GM18505 (cell line): Measurements from ENCODE around the gene CEP43.

Experiments
- ATAC-seq: cut with Tn5 transposase; IDR thresholded peaks from one replicate; pipeline ENCODE4 v1.9.1; 2021; ENCODE audit not compliant: unreplicated experiment
- POLR2A ChIP-seq: IDR thresholded peaks from 4 replicates; pipeline ENCODE4 v1.6.1; 2011; ENCODE audit warnings: borderline replicate concordance; ENCODE audit not compliant: insufficient read depth, insufficient read length; ENCODE audit errors: extremely low read depth

Gene CEP43

DNA sequence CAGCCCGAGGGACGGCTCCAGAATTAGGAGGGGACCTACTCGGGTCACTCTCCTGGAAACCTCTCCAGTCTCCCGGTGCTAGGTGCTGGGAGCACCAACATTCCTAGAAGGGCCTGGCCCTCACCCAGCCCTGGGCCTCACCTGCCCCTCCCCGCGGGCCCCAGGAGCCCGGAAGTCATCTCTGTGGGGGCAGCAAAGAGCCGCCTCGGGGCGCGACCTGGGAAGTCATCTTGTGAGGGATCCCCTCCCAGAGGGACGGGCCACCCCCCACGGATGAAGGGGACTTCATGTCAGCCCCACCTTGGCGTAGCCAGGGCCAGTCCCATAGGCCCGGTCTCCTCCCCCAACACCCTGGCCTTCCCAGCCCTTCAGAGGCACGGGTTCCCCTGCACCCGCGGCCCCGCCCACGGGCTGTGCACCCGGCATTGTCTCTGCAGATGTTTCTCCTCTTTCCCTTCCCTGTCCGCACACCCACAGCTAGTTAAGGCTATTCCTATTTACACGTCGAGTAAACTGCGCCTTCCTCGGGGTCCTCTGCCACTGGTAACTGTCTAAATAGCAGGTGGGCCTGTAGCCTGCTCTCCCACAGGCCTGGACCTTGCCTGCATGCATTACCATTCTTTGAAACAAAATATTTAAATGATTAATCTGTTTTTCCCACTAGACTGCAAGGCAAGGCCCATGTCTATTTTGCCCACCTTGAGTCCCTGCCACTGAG lies 42.0 kb upstream of the CEP43 start:
- ATAC-seq: peak; percentile 31
- peak; percentile 59 for TF ChIP-seq POLR2A

DNA sequence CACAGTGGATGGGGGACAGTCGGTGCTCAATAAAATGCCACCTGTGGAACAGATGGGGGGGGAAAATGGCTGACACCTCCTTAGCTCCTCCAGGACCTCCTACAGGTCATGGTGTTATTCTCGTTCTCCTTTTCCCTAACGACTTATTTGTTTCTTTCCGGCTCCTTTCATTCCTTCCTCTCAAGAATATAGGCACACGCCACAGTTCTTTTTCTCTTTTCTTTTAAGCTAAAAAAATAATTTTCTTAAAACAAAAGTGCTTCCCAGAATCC lies 41.5 kb upstream of the CEP43 start:
- ATAC-seq: no peak
- TF ChIP-seq POLR2A: no peak

DNA sequence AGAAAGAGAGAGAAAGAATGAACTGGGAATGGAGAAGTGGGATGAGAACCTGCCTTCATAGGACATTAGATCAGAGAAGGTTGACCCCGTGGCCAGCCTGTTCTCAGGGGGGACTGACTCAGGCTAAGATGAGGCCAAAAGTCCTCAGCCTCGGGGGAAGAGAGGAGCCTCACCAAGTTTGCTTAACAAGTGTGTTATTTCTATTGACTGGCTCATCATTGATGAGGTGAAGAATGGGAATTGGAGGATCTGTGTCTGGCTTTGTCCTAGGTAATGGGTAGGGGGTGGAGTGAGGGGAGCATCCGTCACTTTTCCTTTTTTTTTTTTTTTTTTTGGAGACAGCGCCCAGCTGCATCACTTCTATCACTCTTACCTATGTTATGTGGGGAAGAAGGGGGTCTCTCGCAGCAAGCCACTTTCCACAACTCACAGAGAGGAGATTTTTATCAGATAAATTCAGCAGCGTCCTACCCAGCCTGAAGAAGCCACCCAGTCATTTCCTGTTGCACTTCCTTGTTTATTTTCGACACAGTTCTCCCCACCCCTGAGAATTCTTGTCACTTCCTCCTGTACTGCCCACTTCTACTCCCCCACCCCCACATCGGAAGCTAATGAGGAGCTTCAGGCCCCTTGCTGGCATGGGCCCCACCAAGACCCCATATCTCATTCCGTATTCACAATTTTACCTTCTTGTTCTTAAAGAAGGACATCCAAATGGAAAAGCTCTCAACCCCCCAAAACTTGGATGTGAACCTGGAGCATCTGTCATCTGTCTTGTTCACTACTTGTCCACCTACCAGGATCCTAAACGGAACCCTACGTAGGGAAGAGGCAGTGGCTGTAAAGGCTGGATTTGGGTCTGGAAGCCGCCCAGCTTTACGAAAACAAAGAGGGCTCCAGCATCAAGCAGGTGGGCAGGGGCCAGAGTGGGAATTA lies 40.0 kb upstream of the CEP43 start:
- TF ChIP-seq POLR2A: no peak
- no peak for ATAC-seq

DNA sequence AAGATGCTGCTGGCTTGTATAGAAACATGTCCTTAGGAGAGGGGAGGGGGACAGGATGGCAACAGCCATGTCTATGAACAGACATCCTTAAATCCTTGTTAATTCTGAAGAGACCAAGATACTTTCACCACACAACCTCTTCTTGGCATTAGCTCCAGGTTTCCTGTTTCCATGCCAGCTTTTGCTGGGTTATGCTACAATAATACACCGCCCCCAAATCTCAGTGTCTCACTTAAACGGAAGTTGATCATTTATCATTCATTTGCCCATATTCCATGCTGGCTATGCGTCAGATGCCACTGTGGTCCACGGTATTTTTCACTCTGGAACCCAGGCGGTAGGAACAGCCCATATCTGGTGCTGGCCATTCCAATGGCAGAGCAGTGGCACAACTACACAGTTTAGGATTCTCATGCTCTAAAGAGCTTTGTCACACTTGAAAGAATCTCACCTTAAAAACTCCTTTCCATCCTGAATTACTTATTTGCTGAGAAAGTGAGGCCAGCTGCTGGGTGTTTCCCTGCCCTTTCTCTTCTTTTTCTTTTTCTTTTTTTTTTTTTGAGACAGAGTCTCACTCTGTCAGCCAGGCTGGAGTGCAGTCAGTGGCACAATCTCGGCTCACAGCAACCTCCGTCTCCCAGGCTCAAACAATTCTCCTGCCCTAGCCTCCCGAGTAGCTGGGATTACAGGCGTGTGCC lies 39.1 kb upstream of the CEP43 start:
- no peak for TF ChIP-seq POLR2A
- ATAC-seq: no peak

DNA sequence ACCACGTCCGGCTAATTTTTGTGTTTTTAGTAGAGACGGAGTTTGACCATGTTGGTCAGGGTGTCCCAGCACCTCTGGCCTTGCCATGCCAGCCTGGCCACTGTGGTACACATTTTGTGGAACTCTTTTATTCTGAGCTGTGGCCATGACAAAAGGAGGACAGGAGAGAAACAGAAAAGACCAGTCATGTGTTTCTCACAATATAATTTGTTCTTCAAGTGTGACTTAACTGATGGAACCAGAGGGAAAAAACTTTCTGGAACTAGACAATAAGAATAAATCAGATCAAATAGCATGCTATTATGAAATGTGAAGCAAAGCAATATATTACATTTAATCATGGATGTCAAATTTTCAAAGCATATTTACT lies 38.6 kb upstream of the CEP43 start:
- no peak for ATAC-seq
- TF ChIP-seq POLR2A: no peak

DNA sequence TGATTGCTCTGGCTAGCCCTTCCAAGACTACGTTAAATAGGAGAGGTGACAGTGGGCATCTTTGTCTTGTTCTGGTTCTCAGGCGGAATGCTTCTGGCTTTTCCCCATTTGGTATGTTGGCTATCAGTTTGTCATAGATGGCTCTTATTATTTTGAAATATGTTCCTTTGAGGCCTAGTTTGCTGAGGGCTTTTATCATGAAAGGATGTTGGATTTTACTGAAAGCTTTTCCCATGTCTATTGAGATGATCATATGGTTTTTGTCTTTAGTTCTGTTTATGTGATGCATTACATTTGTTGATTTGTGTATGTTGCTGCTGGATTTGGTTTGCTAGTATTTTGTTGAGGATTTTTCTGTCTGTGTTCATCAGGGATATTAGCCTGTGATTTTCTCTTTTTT lies 32.9 kb upstream of the CEP43 start:
- no peak for TF ChIP-seq POLR2A
- ATAC-seq: no peak

DNA sequence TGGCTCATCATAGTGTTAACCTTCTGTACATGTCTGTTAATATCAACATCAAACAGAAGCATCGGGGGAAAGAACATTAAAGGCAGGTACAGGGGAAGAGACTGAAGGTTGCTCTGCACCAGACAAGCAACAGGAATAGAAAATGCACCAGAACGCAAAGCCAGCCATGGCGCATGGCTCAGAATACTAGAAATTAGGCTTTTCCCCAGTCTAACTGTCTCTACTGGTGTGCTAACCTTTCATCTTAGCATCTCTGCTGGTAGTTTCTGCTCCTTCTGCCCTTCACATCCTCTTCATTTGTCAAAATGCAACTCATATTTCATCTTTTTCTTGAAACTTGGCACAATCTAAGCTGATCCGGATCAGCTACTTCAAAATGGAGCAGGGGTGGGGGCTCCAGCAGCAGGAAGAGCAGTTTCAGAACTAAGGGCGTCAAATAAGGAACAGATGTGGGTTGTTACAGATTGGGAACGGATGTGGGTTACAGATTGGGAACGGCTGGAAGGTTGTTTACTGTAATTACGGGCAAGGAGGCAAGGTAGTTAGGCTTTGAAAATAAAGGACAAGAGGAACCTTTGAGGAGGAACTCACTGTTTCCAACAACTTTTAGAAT lies 29.7 kb upstream of the CEP43 start:
- TF ChIP-seq POLR2A: no peak

DNA sequence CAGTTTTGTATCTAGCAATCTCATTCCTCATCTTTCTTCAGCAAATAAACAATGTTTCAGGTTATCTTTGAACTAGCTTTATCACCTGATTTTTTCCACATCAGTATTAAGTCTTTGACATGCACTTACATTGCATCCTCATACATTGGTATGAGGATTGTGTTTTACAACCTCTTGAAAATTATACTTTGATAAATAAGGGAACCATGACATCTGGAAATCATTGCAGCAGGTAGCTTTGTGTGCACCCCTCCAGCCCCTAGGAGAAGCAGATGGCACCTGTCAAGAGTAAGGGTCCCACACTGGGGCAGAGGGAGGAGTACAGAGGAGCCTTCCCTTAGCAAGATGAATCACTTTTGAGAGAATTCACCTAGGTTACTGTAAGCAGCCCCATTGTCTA lies 29.1 kb upstream of the CEP43 start:
- no peak for ATAC-seq
- TF ChIP-seq POLR2A: no peak

More for the DNA sequence above, 29.7 kb upstream of the CEP43 start:
- ATAC-seq: no peak

DNA sequence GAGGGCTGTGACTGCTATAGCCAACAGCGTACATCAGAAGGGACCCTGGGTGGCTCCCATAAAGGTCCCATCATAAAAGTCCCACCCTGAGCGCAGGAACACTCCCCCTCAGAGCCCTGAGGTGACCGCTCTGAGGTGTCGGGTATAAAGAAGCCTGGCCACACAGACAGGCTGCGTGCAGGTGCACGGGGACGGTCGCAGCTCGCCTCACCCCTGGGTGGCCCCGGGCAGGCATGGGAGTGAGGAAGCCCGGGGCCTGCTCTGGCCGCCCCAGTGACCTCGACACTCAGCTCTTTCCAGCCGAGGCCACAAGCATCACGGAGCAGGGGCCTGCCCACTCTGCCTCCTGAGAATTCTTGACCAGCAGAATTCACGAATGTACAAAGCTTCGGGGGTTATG lies 28.4 kb upstream of the CEP43 start:
- no peak for TF ChIP-seq POLR2A
- ATAC-seq: no peak

DNA sequence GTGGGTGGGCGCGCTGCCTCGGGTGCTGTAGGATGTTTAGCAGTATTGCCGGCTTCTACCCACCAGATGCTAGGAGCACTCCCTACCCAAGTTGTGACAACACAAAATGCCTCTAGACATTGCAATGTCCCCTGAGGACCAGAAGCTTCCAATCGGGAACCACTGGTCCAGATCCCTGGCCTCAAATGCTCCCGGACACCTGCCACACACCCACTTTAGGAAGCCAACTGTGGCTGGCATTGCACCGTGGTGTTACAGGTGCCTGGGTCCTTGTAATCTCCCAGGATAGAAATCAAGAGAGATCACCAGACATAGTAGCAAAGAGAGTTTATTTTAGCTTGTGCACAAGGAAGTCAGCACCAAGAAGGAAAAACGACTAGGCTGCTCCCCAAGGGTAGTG lies 27.9 kb upstream of the CEP43 start:
- ATAC-seq: no peak

DNA sequence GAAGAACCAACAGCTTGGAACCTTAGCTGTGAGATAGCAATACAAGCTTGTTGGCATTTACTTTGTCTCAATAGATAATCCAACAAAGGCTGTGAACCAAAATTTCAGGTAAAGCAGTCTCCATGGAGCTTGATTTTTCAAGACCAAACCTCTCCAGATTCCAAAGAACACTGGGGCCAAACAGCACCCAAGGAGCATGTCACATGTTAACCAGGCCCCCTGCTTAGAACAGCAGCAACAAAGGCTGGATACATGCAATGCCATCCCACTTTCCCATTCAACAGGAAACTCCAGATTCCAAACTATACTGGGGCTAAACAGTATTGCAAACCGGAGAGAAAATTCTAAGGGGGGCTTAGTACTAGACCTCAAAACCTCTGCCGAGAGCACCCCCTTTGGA lies 27.1 kb upstream of the CEP43 start:
- ATAC-seq: no peak
- no peak for TF ChIP-seq POLR2A

More for the DNA sequence above, 27.9 kb upstream of the CEP43 start:
- no peak for TF ChIP-seq POLR2A

DNA sequence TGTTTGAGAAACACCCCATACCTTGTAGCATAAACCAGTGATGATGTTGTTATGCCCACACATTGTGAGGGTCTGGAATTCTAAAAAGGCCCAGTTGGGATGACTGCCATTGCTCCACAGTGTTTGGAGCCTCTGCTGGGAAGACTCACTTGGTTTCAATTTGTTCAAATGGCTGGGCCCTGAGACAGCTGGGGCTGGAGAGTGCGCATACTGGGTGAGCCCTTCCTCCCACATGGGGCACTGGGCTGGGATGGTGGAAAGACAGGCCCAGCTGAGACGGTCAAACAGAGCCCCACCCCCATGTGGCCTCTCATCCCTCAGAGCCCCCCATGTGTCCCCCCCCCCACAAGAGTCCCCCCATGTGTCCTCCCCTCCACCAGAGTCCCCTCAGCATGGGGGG lies 22.6 kb upstream of the CEP43 start:
- no peak for ATAC-seq
- no peak for TF ChIP-seq POLR2A
